Muscle layer of duodenum (tissue), 2 donors: ENCODE data around the gene TRIM23.

Experiments
- H3K27ac ChIP-seq: one replicate; pipeline ENCODE4 v1.7.0; 2013; ENCODE audit warnings: mild to moderate bottlenecking, low read length
- H3K27me3 ChIP-seq: one replicate; pipeline ENCODE4 v1.7.0; 2013; ENCODE audit warnings: low read depth, mild to moderate bottlenecking, control low read depth, low read length
- H3K36me3 ChIP-seq, 2 donors: one replicate each; pipeline ENCODE4 v1.7.0; 2013; ENCODE audit warnings: low read length in 2 of 2, control low read depth in 1 of 2, mild to moderate bottlenecking in 1 of 2; ENCODE audit not compliant: insufficient read depth in 2 of 2, control insufficient read depth in 1 of 2
- H3K4me1 ChIP-seq, 2 donors: one replicate each; pipeline ENCODE4 v1.7.0; 2013; ENCODE audit warnings: low read length in 2 of 2, mild to moderate bottlenecking in 2 of 2, control low read depth in 1 of 2, moderate library complexity in 1 of 2; ENCODE audit not compliant: insufficient read depth in 2 of 2, control insufficient read depth in 1 of 2
- H3K4me3 ChIP-seq, 2 donors: one replicate each; pipeline ENCODE4 v1.7.0; 2013; ENCODE audit warnings: low read length in 2 of 2, low read depth in 1 of 2, mild to moderate bottlenecking in 1 of 2
- H3K9me3 ChIP-seq, 2 donors: one replicate each; pipeline ENCODE4 v1.7.0; 2013; ENCODE audit warnings: low read length in 2 of 2, control low read depth in 1 of 2, mild to moderate bottlenecking in 1 of 2; ENCODE audit not compliant: control insufficient read depth in 1 of 2
- donor health status: healthy.

TRIM23 gene

DNA sequence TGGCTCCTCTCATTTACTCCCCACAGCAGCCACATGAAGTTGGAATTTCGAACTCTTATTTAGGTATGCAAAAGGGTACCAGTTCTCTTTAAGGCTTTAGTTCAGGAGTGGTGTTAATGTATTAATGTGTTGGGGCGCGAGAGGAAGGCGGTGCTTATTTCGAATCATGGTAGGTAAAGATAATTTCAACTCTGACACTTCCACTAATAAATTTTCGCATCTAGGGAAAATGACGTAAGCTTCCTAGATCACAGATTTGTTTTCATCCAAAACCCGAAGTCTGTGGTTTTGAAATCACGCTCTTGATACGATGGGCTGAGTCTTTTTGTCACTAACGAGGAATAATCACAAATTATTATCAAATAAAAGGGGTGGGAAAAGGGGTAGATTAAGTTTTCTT is 60.4 kb downstream of the TRIM23 start:
- Histone ChIP-seq H3K27ac (peak overlapping the region; percentile 83), H3K27me3 (no peaks in the 10 kb centered on the region), H3K4me3 (peak overlapping the region; percentile 96 to 100), H3K4me1 (peaks cover 9 to 37% of the 10 kb centered on the region in 2 donors), H3K9me3 (no peaks in the 10 kb centered on the region), H3K36me3 (peaks cover under 1 to 4% of the 10 kb centered on the region in 2 donors)

DNA sequence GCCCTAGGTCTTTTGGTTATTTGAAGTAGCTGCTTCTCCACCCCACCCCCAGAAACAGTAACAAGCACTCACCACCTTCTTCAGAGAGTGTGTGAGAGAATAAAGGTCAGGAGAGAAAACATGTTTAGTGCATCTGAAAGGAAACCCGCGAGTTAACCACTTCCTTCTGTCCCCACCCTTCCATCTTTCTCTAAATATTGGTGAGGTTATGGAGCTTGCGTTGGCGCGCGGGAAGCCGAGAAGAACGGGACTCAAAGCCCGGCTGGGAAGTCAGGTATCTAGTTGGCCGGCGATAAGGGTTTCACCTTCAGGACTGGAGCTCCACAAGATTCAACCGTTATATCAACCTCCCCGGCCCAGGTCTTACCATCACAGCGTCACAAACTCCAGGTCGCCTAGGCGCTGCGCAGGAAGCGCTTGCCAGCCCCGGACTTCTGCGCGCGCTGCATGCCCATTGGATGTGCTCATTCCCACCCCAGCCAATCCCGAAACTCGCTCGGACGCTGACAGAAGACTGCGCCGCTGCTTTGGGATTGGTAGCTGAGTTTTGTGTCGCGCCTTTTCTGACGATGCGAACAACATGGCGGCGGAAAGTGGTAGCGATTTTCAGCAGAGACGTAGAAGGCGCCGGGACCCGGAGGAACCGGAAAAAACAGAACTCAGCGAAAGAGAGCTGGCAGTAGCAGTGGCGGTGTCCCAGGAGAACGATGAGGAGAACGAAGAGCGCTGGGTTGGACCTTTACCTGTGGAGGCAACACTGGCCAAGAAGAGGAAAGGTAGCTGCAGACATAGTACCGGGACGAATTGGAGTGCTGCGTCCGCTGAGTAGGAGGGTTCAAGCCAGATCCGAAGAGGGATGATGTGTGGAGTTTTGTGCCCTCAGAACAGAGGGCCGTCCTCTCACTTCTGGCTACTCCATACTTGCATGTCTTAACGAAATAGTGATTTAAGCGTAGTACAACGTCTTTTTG is 61.1 kb downstream of the TRIM23 start, which contains the start of the genes CENPK and PPWD1:
TSS of gene CENPK (minus strand) at position 438 of the 971 bp plus-strand sequence. CDS start 8,261 bp downstream, outside the sequence.
TSS of gene PPWD1 (plus strand) at position 566 of the 971 bp plus-strand sequence. CDS start at position 581, 15 bp downstream.
- Histone ChIP-seq H3K4me3 (peak within 1 kb of the TSS; percentile 96 to 100), H3K27me3 (no peaks in the 10 kb centered on the region), H3K36me3 (peaks cover 0 to 3% of the 10 kb centered on the region in 2 donors), H3K9me3 (no peaks in the 10 kb centered on the region), H3K4me1 (peaks cover 9 to 37% of the 10 kb centered on the region in 2 donors), H3K27ac (peak within 1 kb of the TSS; percentile 83)

DNA sequence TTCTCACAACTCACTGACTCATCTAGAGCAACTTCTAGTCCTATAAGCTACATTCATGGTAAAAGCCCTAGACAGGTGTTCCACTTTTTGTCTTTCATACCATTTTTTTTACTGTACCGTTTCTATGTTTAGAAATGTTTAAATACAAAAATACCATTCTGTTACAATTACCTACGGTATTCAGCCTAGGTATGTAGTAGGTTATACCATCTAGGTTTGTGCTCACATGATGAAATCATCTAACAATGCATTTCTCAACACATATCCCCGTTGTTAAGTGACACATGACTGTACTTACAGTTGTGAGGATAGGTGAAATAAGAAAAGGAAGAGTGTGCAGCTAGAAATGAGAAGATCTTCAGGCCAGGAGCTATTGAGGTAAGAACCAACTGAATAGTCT is 67.4 kb downstream of the TRIM23 start:
- no peak overlapping the region for H3K4me3 ChIP-seq
- no peak overlapping the region for H3K27ac ChIP-seq
- no peaks in the 10 kb centered on the region for H3K4me1 ChIP-seq
- no peaks in the 10 kb centered on the region for H3K9me3 ChIP-seq
- H3K27me3 ChIP-seq = no peaks in the 10 kb centered on the region
- no peaks in the 10 kb centered on the region for H3K36me3 ChIP-seq

DNA sequence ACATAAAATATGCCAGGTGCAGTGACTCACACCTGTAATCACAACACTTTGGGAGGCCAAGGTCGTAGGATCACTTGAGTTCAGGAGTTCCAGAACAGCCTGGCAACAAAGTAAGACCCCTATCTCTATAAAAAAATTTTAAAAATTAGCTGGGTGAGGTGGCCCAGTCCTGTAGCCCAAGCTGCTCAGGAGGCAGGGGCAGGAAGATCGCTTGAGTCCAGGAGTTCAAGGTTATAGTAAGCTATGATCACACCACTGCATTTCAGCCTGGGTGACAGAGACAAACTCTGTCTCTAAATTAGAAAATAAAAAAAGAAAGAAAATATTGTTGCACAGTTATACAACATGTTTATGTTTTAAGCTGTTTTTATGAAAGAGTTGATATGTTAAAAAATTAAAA is 68.0 kb downstream of the TRIM23 start:
- Histone ChIP-seq H3K36me3 (no peaks in the 10 kb centered on the region), H3K27ac (no peak overlapping the region), H3K4me1 (no peaks in the 10 kb centered on the region), H3K27me3 (no peaks in the 10 kb centered on the region), H3K9me3 (no peaks in the 10 kb centered on the region), H3K4me3 (no peak overlapping the region)

DNA sequence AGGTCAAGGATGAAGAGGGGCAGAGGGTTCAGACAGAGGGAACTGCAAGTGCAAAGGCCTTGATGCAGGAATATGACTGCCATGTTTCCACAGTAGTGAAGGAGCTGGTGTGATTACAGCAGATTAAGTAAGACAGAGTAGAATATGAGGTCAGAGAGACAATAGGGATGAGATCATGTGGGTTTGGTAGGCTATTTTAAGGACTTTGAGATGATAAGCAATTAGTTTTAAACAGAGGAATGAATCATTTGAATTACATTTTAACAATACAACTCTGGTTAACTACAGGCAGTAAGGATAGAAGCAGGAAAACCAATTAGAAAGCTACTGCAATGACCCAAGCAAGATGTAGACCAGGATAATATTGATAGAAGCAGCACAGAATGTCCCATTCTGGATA is 68.8 kb downstream of the TRIM23 start:
- Histone ChIP-seq H3K27me3 (no peaks in the 10 kb centered on the region), H3K4me1 (no peaks in the 10 kb centered on the region)

DNA sequence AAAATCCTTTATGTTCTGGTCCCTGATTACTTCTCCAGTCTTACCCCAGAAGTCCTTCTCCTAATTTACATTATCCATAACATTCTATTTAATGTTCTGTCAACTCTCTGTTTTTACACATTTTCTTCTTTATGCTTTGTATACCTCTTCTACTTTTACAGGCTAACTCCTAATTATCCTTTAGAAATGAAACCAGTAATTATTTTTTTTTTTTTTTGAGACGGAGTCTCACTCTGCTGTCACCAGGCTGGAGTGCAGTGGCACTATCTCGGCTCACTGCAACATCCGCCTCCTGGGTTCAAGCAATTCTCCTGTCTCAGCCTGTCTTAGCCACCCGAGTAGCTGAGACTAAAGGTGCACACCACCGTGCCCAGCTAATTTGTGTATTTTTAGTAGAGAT is 70.2 kb downstream of the TRIM23 start:
- Histone ChIP-seq H3K36me3 (no peaks in the 10 kb centered on the region), H3K9me3 (no peaks in the 10 kb centered on the region), H3K27ac (no peak overlapping the region), H3K4me3 (no peak overlapping the region), H3K27me3 (no peaks in the 10 kb centered on the region), H3K4me1 (no peaks in the 10 kb centered on the region)

More for the DNA sequence above, 68.8 kb downstream of the TRIM23 start:
- H3K9me3 ChIP-seq = no peaks in the 10 kb centered on the region
- no peaks in the 10 kb centered on the region for H3K36me3 ChIP-seq
- H3K4me3 ChIP-seq = no peak overlapping the region
- no peak overlapping the region for H3K27ac ChIP-seq

DNA sequence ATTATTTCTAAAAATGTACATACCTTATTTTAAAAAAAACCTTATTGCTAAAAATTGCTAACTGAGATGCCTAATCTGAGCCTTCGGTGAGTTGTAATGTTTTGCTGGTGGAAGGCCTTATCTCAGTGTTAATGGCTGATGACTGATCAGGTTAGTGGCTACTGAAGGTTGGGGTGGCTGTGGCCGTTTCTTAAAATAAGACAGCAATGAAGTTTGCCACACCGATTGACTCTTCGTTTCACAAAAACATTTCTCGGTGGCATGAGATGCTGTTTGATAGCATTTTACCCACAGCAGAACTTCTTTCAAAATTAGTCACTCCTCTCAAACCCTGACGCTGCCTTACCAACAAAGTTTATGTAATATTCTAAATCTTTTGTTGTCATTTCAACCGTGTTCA is 75.9 kb downstream of the TRIM23 start:
- H3K27me3 ChIP-seq = no peaks in the 10 kb centered on the region
- H3K4me3 ChIP-seq = no peak overlapping the region
- no peaks in the 10 kb centered on the region for H3K36me3 ChIP-seq
- no peaks in the 10 kb centered on the region for H3K9me3 ChIP-seq
- H3K27ac ChIP-seq = no peak overlapping the region
- no peaks in the 10 kb centered on the region for H3K4me1 ChIP-seq

DNA sequence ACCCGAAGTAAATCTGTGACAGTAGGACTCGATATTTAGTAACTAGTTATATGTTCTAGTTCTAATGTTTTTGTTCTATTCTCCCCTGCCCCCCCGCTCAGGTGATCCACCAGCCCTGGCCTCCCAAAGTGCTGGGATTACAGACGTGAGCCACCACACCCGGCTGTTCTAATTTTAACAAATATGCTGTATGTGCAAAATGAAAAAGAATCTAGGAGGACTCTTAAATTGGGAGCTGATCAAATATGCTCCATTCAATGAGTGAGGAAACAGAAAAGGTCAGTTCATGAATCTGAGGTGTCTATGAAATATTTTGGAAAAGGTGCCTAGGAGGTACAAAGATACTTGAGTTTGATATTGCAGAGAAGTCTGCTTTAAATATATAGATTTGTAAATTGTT is 78.0 kb downstream of the TRIM23 start:
- no peaks in the 10 kb centered on the region for H3K9me3 ChIP-seq
- no peak overlapping the region for H3K27ac ChIP-seq
- no peaks in the 10 kb centered on the region for H3K27me3 ChIP-seq
- no peaks in the 10 kb centered on the region for H3K4me1 ChIP-seq
- no peak overlapping the region for H3K4me3 ChIP-seq
- H3K36me3 ChIP-seq = no peaks in the 10 kb centered on the region

- Histone ChIP-seq H3K4me1 (no peaks in the 10 kb centered on the region), H3K9me3 (no peaks in the 10 kb centered on the region), H3K4me3 (no peak overlapping the region), H3K27me3 (no peaks in the 10 kb centered on the region), H3K36me3 (no peaks in the 10 kb centered on the region), H3K27ac (no peak overlapping the region)
Observed at GRCh38 chr5:65544473-65544872, 79.7 kb downstream of the TRIM23 start.

- Histone ChIP-seq H3K9me3 (no peaks in the 10 kb centered on the region), H3K4me3 (no peak overlapping the region), H3K4me1 (no peaks in the 10 kb centered on the region), H3K36me3 (no peaks in the 10 kb centered on the region), H3K27me3 (no peaks in the 10 kb centered on the region), H3K27ac (no peak overlapping the region)
Observed at GRCh38 chr5:65539827-65540226, 84.3 kb downstream of the TRIM23 start.
